ENCODE data around the gene LIMS2. TPM values are rescaled to one million over a fixed set of nuclear protein-coding genes. Genes with fewer than 3 reads are reported as not detected.

LIMS2 gene
- total and polyA plus RNA-seq, 2 donors (not counting 1 experiment from before 2014, with no cell fraction given), result 1.8 to 17.3 TPM

- no peak overlapping the region for H3K9ac ChIP-seq (ENCODE audit: insufficient read depth, low read length)
- H2AFZ ChIP-seq (ENCODE audit: low read length), result no peak overlapping the region
- no peaks in the 10 kb centered on the region for H3K9me3 ChIP-seq (ENCODE audit: control insufficient read depth, insufficient read depth, low read depth, low read length)
- no peaks in the 10 kb centered on the region for H3K79me2 ChIP-seq (ENCODE audit: control insufficient read depth, insufficient read depth, low read length)
- no peaks in the 10 kb centered on the region for H4K20me1 ChIP-seq (ENCODE audit: control insufficient read depth, extremely low read depth, insufficient read depth, low read length)
- H3K4me2 ChIP-seq (ENCODE audit: extremely low read depth, insufficient read depth, low read length), result no peak overlapping the region
- H3K4me1 ChIP-seq (ENCODE audit: control insufficient read depth, extremely low read depth, insufficient read depth, low read length), result peaks cover 3% of the 10 kb centered on the region
- H3K27ac ChIP-seq (ENCODE audit: insufficient read depth, low read length), result no peak overlapping the region
- DNase-seq (ENCODE audit: low read depth in 2 of 2), result no peak
- TF ChIP-seq CTCF (conservative IDR thresholded peaks at IDR 0.05 in 1 of 2, IDR thresholded peaks at IDR 0.05 in 1 of 2; ENCODE audit: low read depth in 1 of 2, low read length in 2 of 2), result no peak
- peaks cover 31% of the 10 kb centered on the region for H3K27me3 ChIP-seq (ENCODE audit: control insufficient read depth, insufficient read depth, low read length)
- H3K4me3 ChIP-seq (replicated peaks in 1 of 4; ENCODE audit: control extremely low read depth in 1 of 4, insufficient read depth in 1 of 4, low read depth in 3 of 4, low read length in 4 of 4), result no peak overlapping the region
- H3K36me3 ChIP-seq (ENCODE audit: control insufficient read depth, insufficient read depth, low read length), result no peaks in the 10 kb centered on the region
Measured at GRCh38 chr2:127663566-127664064, 11.7 kb downstream of the LIMS2 start.

GRCh38 chr2:127662937-127663565 is 12.3 kb downstream of the LIMS2 start:
- no peaks in the 10 kb centered on the region for H4K20me1 ChIP-seq (ENCODE audit: control insufficient read depth, extremely low read depth, insufficient read depth, low read length)
- H3K79me2 ChIP-seq (ENCODE audit: control insufficient read depth, insufficient read depth, low read length), result no peaks in the 10 kb centered on the region
- H2AFZ ChIP-seq (ENCODE audit: low read length), result no peak overlapping the region
- H3K36me3 ChIP-seq (ENCODE audit: control insufficient read depth, insufficient read depth, low read length), result no peaks in the 10 kb centered on the region
- H3K4me1 ChIP-seq (ENCODE audit: control insufficient read depth, extremely low read depth, insufficient read depth, low read length), result peaks cover 3% of the 10 kb centered on the region
- DNase-seq (ENCODE audit: low read depth in 2 of 2), result no peak
- no peak overlapping the region for H3K4me2 ChIP-seq (ENCODE audit: extremely low read depth, insufficient read depth, low read length)
- no peak overlapping the region for H3K27ac ChIP-seq (ENCODE audit: insufficient read depth, low read length)
- no peak overlapping the region for H3K4me3 ChIP-seq (replicated peaks in 1 of 4; ENCODE audit: control extremely low read depth in 1 of 4, insufficient read depth in 1 of 4, low read depth in 3 of 4, low read length in 4 of 4)
- H3K27me3 ChIP-seq (ENCODE audit: control insufficient read depth, insufficient read depth, low read length), result peaks cover 31% of the 10 kb centered on the region
- H3K9me3 ChIP-seq (ENCODE audit: control insufficient read depth, insufficient read depth, low read depth, low read length), result no peaks in the 10 kb centered on the region
- TF ChIP-seq CTCF (conservative IDR thresholded peaks at IDR 0.05 in 1 of 2, IDR thresholded peaks at IDR 0.05 in 1 of 2; ENCODE audit: low read depth in 1 of 2, low read length in 2 of 2) (no peak), EZH2 (IDR thresholded peaks at IDR 0.05; ENCODE audit: low read length, missing control alignments) (no peak)
- no peak overlapping the region for H3K9ac ChIP-seq (ENCODE audit: insufficient read depth, low read length)

GRCh38 chr2:127661949-127662510 is 13.3 kb downstream of the LIMS2 start:
- Histone ChIP-seq H3K4me1 (ENCODE audit: control insufficient read depth, extremely low read depth, insufficient read depth, low read length) (peaks cover 3% of the 10 kb centered on the region), H3K4me2 (ENCODE audit: extremely low read depth, insufficient read depth, low read length) (no peak overlapping the region), H3K4me3 (replicated peaks in 1 of 4; ENCODE audit: control extremely low read depth in 1 of 4, insufficient read depth in 1 of 4, low read depth in 3 of 4, low read length in 4 of 4) (no peak overlapping the region), H3K9me3 (ENCODE audit: control insufficient read depth, insufficient read depth, low read depth, low read length) (no peaks in the 10 kb centered on the region), H2AFZ (ENCODE audit: low read length) (no peak overlapping the region), H3K9ac (ENCODE audit: insufficient read depth, low read length) (no peak overlapping the region), H3K79me2 (ENCODE audit: control insufficient read depth, insufficient read depth, low read length) (no peaks in the 10 kb centered on the region), H3K27ac (ENCODE audit: insufficient read depth, low read length) (no peak overlapping the region), H4K20me1 (ENCODE audit: control insufficient read depth, extremely low read depth, insufficient read depth, low read length) (no peaks in the 10 kb centered on the region), H3K27me3 (ENCODE audit: control insufficient read depth, insufficient read depth, low read length) (peaks cover 31% of the 10 kb centered on the region), H3K36me3 (ENCODE audit: control insufficient read depth, insufficient read depth, low read length) (no peaks in the 10 kb centered on the region)
- peak in 1 of 2 donors; percentile 5 for TF ChIP-seq CTCF (conservative IDR thresholded peaks at IDR 0.05 in 1 of 2, IDR thresholded peaks at IDR 0.05 in 1 of 2; ENCODE audit: low read depth in 1 of 2, low read length in 2 of 2)
- no peak for TF ChIP-seq EZH2 (IDR thresholded peaks at IDR 0.05; ENCODE audit: low read length, missing control alignments)
- peak in 1 of 2 donors; percentile 24 for DNase-seq (ENCODE audit: low read depth in 2 of 2)

Data from fibroblast of lung (primary cell).